Spinal cord (tissue), 10 donors: ENCODE data around the gene TRIP10. TPM values are rescaled to one million over a fixed set of nuclear protein-coding genes. Genes with fewer than 3 reads are reported as not detected.
"Not testable (repeated sequence)": the region's sequence is repeated elsewhere in the genome, so short reads cannot be mapped to it uniquely, and the experiment has no call there.

Experiments used
- DNase-seq, 6 donors: peaks; one replicate each; pipeline versions ENCODE4 v3.0.0 to v3.0.0-alpha.2; 2013 to 2015; ENCODE audit warnings: low spot score in 6 of 6, low read depth in 4 of 6
- H3K27ac ChIP-seq: one replicate; pipeline ENCODE4 v1.5.1; 2013; ENCODE audit warnings: low read depth, low read length, control low read depth
- H3K27me3 ChIP-seq: one replicate; pipeline ENCODE4 v1.6.1; 2013; ENCODE audit warnings: low read length; ENCODE audit not compliant: control insufficient read depth, insufficient read depth
- H3K36me3 ChIP-seq: one replicate; pipeline ENCODE4 v1.6.1; 2013; ENCODE audit warnings: low read length; ENCODE audit not compliant: control insufficient read depth, insufficient read depth
- H3K4me1 ChIP-seq: one replicate; pipeline ENCODE4 v1.6.1; 2013; ENCODE audit warnings: low read length; ENCODE audit not compliant: control insufficient read depth, insufficient read depth
- H3K4me3 ChIP-seq: one replicate; pipeline ENCODE4 v1.5.1; 2013; ENCODE audit warnings: low read depth, low read length, control low read depth
- H3K9me3 ChIP-seq: one replicate; pipeline ENCODE4 v1.6.1; 2013; ENCODE audit warnings: low read length; ENCODE audit not compliant: control insufficient read depth, insufficient read depth
- WGBS: methylation state at CpG from one replicate; pipeline ENCODE4 v1.1.5; 2013; ENCODE audit warnings: missing lambda C conversion rate; ENCODE audit not compliant: insufficient coverage; 5-methylcytosine and 5-hydroxymethylcytosine counted together
- polyA plus RNA-seq, 2 donors: library from polyadenylated mRNA; unstranded; fragments of 120-200 nt; gene quantifications; one replicate each; pipeline ENCODE4 v1.2.1, GENCODE V29; 2013; ENCODE audit not compliant: insufficient read length in 2 of 2
- total RNA-seq, 2 donors: library from RNA; depleted of rRNA in 1 of 2; stranded (reverse); fragments of 120-200 nt in 1 of 2; fragments of >200 nt in 1 of 2; gene quantifications; one replicate each; pipeline versions ENCODE4 v1.2.3 to v1.2.4, GENCODE V29; 2013 to 2014
- donor health status: healthy.

The TRIP10 gene
- total and polyA plus RNA-seq, 4 donors = 8.7 to 22.8 (median 17.1) TPM

GRCh38 chr19:6762253-6762797, 22.8 kb downstream of the TRIP10 start:
- H3K4me3 ChIP-seq, H3K4me1 ChIP-seq, DNase-seq, H3K9me3 ChIP-seq, H3K36me3 ChIP-seq, H3K27ac ChIP-seq: not testable (repeated sequence)
- H3K27me3 ChIP-seq = peaks cover 17% of the 10 kb centered on the region
- 92% methylated on average over 4 of the region's 8 CpGs for WGBS

- Histone ChIP-seq H3K9me3 (no peaks in the 10 kb centered on the region), H3K36me3 (no peaks in the 10 kb centered on the region), H3K27me3 (peaks cover 26% of the 10 kb centered on the region), H3K27ac (no peak overlapping the region), H3K4me1 (peaks cover 10% of the 10 kb centered on the region), H3K4me3 (no peak overlapping the region)
- no peak for DNase-seq
- 43% methylated on average over 7 of the region's 8 CpGs for WGBS
These were observed 26.4 kb downstream of the TRIP10 start for GRCh38 chr19:6765738-6766356.

GRCh38 chr19:6766357-6767080, 27.0 kb downstream of the TRIP10 start:
- peaks cover 26% of the 10 kb centered on the region for H3K27me3 ChIP-seq
- H3K4me1 ChIP-seq = peaks cover 10% of the 10 kb centered on the region
- no peak overlapping the region for H3K27ac ChIP-seq
- no peak for DNase-seq
- WGBS = 30% methylated on average over 14 of the region's 16 CpGs
- no peak overlapping the region for H3K4me3 ChIP-seq
- H3K9me3 ChIP-seq = no peaks in the 10 kb centered on the region
- no peaks in the 10 kb centered on the region for H3K36me3 ChIP-seq

- Histone ChIP-seq H3K4me3 (no peak overlapping the region), H3K27ac (no peak overlapping the region), H3K4me1 (peaks cover 10% of the 10 kb centered on the region), H3K27me3 (peaks cover 26% of the 10 kb centered on the region), H3K36me3 (no peaks in the 10 kb centered on the region), H3K9me3 (no peaks in the 10 kb centered on the region)
- no peak for DNase-seq
- 4% methylated on average over 15 of the region's 15 CpGs for WGBS
These were observed 27.5 kb downstream of the TRIP10 start for GRCh38 chr19:6767081-6767356.

GRCh38 chr19:6767357-6768235, 28.1 kb downstream of the TRIP10 start, which contains the start of gene SH2D3A:
TSS of gene SH2D3A (minus strand) at chr19:6767435. CDS start at chr19:6763748, 3,687 bp downstream.
- Histone ChIP-seq H3K27ac (no peak within 1 kb of the TSS), H3K4me1 (peaks cover 10% of the 10 kb centered on the region), H3K27me3 (peaks cover 26% of the 10 kb centered on the region), H3K4me3 (no peak within 1 kb of the TSS), H3K36me3 (no peaks in the 10 kb centered on the region), H3K9me3 (no peaks in the 10 kb centered on the region)
- peak in 2 of 6 donors; percentile 22 to 53 for DNase-seq
- 2% methylated on average over 41 of the region's 47 CpGs for WGBS

GRCh38 chr19:6768236-6768785, 28.8 kb downstream of the TRIP10 start:
- no peak for DNase-seq
- 67% methylated on average over 6 of the region's 8 CpGs for WGBS

GRCh38 chr19:6769006-6769619, 29.6 kb downstream of the TRIP10 start:
- 100% methylated on average over 2 of the region's 11 CpGs for WGBS
- H3K27ac ChIP-seq = no peak overlapping the region
- no peaks in the 10 kb centered on the region for H3K36me3 ChIP-seq
- peaks cover 26% of the 10 kb centered on the region for H3K27me3 ChIP-seq
- H3K4me1 ChIP-seq = peaks cover 10% of the 10 kb centered on the region
- H3K4me3 ChIP-seq = no peak overlapping the region
- DNase-seq = no peak
- H3K9me3 ChIP-seq = no peaks in the 10 kb centered on the region

More at GRCh38 chr19:6768236-6768785, 28.8 kb downstream of the TRIP10 start:
- no peaks in the 10 kb centered on the region for H3K9me3 ChIP-seq
- no peak overlapping the region for H3K27ac ChIP-seq
- H3K4me3 ChIP-seq = no peak overlapping the region
- H3K36me3 ChIP-seq = no peaks in the 10 kb centered on the region
- H3K27me3 ChIP-seq = peaks cover 26% of the 10 kb centered on the region
- H3K4me1 ChIP-seq = peaks cover 10% of the 10 kb centered on the region

GRCh38 chr19:6771648-6772027, 32.2 kb downstream of the TRIP10 start:
- Histone ChIP-seq H3K4me1 (peaks cover 10% of the 10 kb centered on the region), H3K27me3 (peaks cover 16% of the 10 kb centered on the region)
- H3K36me3 ChIP-seq, H3K27ac ChIP-seq, H3K4me3 ChIP-seq, DNase-seq, H3K9me3 ChIP-seq: not testable (repeated sequence)
- WGBS = 88% methylated on average over 7 of the region's 7 CpGs
